GM06990 (cell line): Measurements from ENCODE around the gene USP24.

ENCODE experiments used
- DNase-seq: peaks from one replicate; pipeline ENCODE4 v3.0.0-alpha.2; 2011; ENCODE audit not compliant: insufficient read length; ENCODE audit errors: extremely low read depth
- H3K27me3 ChIP-seq: replicated peaks from 2 replicates; pipeline ENCODE4 v1.6.0; 2011; ENCODE audit warnings: low read length; ENCODE audit not compliant: control insufficient read depth, insufficient read depth
- H3K36me3 ChIP-seq: 2 replicates; pipeline ENCODE4 v1.5.1; 2011; ENCODE audit warnings: low read length; ENCODE audit not compliant: control insufficient read depth, insufficient read depth
- H3K4me3 ChIP-seq: replicated peaks from 2 replicates; pipeline ENCODE4 v1.5.1; 2011; ENCODE audit warnings: low read depth, mild to moderate bottlenecking, control low read depth, low read length
- TF ChIP-seq, protein P1 (sequence below): IDR thresholded peaks from 2 replicates; pipeline ENCODE4 v1.5.1; 2011; ENCODE audit warnings: low read length, control low read depth, mild to moderate bottlenecking, inconsistent platforms; ENCODE audit not compliant: insufficient read depth, poor library complexity, severe bottlenecking

USP24 gene

DNA sequence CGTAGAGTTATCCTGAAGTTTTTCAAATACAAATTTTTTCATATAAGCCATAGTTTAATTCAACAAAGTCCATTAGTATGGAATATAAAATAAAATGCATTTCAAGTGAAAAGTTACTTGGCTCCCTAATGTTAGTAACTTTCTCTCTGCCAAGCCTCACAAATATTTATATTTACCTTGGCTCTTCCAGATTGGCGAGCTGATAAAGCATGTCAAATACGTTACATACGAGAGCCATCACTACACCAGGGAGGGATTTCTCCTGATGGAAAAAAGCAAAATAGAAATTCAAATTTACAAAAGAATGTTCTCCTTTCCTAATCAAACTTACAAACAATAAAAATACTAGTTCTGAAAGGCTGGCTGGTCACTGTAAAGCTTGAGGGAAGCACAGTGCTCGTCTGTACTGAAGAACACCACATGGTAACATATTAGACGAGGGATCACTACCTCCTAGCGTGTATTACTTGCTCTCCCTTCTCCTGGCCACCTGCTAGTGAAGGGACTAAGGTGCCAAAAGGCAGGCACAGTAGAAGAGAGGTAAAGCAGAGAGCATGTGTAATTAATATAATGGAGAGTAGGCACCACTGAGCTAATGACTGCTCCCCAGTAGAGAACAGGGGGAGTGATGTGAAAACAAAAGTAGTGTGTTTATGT is 80.9 kb downstream of the USP24 start:
- TF ChIP-seq, protein P1, sequence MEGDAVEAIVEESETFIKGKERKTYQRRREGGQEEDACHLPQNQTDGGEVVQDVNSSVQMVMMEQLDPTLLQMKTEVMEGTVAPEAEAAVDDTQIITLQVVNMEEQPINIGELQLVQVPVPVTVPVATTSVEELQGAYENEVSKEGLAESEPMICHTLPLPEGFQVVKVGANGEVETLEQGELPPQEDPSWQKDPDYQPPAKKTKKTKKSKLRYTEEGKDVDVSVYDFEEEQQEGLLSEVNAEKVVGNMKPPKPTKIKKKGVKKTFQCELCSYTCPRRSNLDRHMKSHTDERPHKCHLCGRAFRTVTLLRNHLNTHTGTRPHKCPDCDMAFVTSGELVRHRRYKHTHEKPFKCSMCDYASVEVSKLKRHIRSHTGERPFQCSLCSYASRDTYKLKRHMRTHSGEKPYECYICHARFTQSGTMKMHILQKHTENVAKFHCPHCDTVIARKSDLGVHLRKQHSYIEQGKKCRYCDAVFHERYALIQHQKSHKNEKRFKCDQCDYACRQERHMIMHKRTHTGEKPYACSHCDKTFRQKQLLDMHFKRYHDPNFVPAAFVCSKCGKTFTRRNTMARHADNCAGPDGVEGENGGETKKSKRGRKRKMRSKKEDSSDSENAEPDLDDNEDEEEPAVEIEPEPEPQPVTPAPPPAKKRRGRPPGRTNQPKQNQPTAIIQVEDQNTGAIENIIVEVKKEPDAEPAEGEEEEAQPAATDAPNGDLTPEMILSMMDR = no peak
- H3K27me3 ChIP-seq = no peaks in the 10 kb centered on the region
- DNase-seq = no peak
- peaks cover 21% of the 10 kb centered on the region for H3K36me3 ChIP-seq
- H3K4me3 ChIP-seq = no peak overlapping the region

DNA sequence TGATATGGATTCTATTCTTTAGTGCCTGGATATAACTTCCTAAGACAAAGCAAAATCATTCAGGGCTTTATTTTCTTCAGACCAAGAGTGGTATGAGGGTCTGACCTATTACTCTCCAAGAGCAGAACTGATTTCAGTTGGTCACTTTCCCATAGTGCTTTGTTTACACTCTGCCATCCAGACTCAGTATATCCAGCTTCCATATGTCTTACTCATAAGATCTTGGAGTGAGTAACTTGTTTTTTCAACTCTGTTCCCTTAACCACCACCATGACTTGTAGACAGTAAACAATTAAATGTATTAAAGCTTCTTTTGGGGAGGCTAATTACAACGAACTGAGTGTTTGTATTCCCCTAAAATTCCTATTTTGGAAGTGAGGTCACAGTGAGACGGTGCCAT is 83.4 kb downstream of the USP24 start:
- H3K27me3 ChIP-seq = no peaks in the 10 kb centered on the region
- peaks cover 16% of the 10 kb centered on the region for H3K36me3 ChIP-seq
- DNase-seq = no peak
- no peak overlapping the region for H3K4me3 ChIP-seq
- TF ChIP-seq, protein P1 = no peak

DNA sequence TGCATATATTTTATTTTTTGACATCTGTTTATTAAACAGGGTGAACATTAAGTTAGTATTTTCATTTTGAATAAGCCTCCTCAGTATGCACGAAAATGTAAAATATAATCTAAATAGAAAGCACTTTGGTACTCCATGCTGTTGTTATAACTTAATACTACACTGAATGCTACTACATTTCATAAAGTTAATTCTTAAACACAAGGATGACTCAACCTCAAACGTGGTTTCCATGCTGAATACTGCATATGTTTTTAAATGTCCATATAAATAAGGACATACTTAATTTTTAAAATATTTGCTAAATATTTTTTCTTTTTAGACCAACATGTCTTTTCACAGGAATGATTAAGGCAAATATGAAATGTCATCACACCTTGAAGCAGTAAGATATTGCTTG is 83.9 kb downstream of the USP24 start:
- peaks cover 12% of the 10 kb centered on the region for H3K36me3 ChIP-seq
- no peak for DNase-seq
- TF ChIP-seq, protein P1 = no peak
- no peak overlapping the region for H3K4me3 ChIP-seq
- no peaks in the 10 kb centered on the region for H3K27me3 ChIP-seq

DNA sequence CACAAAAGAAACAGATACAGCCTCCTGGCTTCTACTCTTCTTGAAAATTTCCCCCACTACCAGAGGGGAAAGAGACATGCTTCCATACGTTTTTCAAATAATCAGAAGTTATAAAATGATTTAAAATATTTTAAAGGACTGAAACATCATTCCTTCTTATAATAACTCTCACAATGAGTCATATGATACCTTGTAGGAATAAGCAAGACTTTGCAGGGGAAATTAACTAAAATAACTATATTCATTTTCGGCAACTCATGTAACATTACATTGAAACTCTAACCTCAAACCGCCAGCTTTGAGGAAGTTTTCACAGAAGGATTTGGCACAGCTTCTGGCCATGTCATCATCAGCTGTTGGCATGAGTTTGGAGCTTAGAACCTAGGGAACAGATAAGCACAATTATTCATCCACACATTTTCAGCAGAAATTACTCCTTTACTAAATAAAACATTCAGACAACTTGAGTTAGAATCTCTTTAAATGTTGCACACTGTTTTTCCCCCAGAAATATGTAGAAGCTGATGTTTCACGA is 85.9 kb downstream of the USP24 start:
- no peak for DNase-seq
- H3K36me3 ChIP-seq = peaks cover 10% of the 10 kb centered on the region

DNA sequence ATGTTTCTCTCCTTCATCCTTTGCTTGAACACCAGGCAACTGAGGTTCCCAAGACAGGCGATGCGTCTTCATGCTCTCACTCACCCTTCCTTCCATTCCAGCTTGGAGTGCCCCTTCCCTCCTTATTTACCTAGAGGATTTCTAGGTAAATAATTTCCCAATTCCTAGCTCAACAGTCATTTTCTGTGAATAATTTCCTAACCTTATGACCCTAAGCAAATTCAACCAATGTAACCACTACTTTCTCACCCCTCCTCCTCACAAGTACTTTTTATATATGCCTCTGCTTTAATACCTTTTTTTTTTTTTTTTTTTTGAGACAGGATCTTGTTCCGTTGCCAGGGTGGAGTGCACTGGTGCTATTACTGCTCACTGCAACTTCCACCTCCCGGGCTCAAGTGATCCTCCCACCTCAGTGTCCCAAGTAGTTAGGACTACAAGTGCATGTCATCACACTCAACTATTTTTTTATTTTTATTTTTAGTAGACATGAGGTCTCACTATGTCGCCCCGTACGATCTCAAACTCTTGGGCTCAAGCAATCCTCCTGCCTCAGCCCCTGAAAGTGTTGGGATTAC is 86.7 kb downstream of the USP24 start:
- H3K27me3 ChIP-seq = no peaks in the 10 kb centered on the region
- TF ChIP-seq, protein P1 = no peak
- no peak overlapping the region for H3K4me3 ChIP-seq
- peaks cover 8% of the 10 kb centered on the region for H3K36me3 ChIP-seq
- no peak for DNase-seq

More for the DNA sequence above, 85.9 kb downstream of the USP24 start:
- no peak overlapping the region for H3K4me3 ChIP-seq
- TF ChIP-seq, protein P1 = no peak
- no peaks in the 10 kb centered on the region for H3K27me3 ChIP-seq
